GM18511 (cell line): Measurements from ENCODE around the gene ANXA6.

Experiments
- ATAC-seq: cut with Tn5 transposase; IDR thresholded peaks from one replicate; pipeline ENCODE4 v1.9.1; 2021; ENCODE audit warnings: mild to moderate bottlenecking, moderate library complexity; ENCODE audit not compliant: unreplicated experiment

Gene ANXA6

GRCh38 chr5:151084363-151084762 lies 73.2 kb downstream of the ANXA6 start:
- ATAC-seq, result no peak

- no peak for ATAC-seq
Measured at GRCh38 chr5:151083081-151083676, 74.4 kb downstream of the ANXA6 start.

GRCh38 chr5:151082282-151082902 lies 75.2 kb downstream of the ANXA6 start:
- ATAC-seq, result no peak

- ATAC-seq, result no peak
Measured at GRCh38 chr5:151081431-151082281, 75.9 kb downstream of the ANXA6 start.

- ATAC-seq, result peak; percentile 79
Measured at GRCh38 chr5:151080613-151081430, 76.8 kb downstream of the ANXA6 start, which contains the start of gene TNIP1. TSS of gene TNIP1 (minus strand) at chr5:151081034. CDS start at chr5:151065095, 15,939 bp downstream.

- no peak for ATAC-seq
Measured at GRCh38 chr5:151079838-151080612, 77.6 kb downstream of the ANXA6 start.

- peak; percentile 56 for ATAC-seq
Measured at GRCh38 chr5:151078490-151079262, 78.9 kb downstream of the ANXA6 start.

GRCh38 chr5:151077967-151078366 lies 79.6 kb downstream of the ANXA6 start:
- no peak for ATAC-seq

GRCh38 chr5:151077419-151077818 lies 80.2 kb downstream of the ANXA6 start:
- ATAC-seq, result no peak

- ATAC-seq, result no peak
Measured at GRCh38 chr5:151076616-151077015, 81.0 kb downstream of the ANXA6 start.

GRCh38 chr5:151075698-151076331 lies 81.8 kb downstream of the ANXA6 start:
- no peak for ATAC-seq

- ATAC-seq, result no peak
Measured at GRCh38 chr5:151074557-151074956, 83.0 kb downstream of the ANXA6 start.

GRCh38 chr5:151073280-151073679 lies 84.3 kb downstream of the ANXA6 start:
- ATAC-seq, result no peak

GRCh38 chr5:151072630-151073025 lies 85.0 kb downstream of the ANXA6 start:
- ATAC-seq, result no peak

GRCh38 chr5:151071848-151072629 lies 85.5 kb downstream of the ANXA6 start:
- no peak for ATAC-seq

- ATAC-seq, result no peak
Measured at GRCh38 chr5:151071021-151071420, 86.6 kb downstream of the ANXA6 start.

GRCh38 chr5:151070449-151070848 lies 87.1 kb downstream of the ANXA6 start:
- no peak for ATAC-seq
